GM23338 (cell line): Measurements from ENCODE around the gene MYH14. TPM values are rescaled to one million over a fixed set of nuclear protein-coding genes. Genes with fewer than 3 reads are reported as not detected.
"Not testable (repeated sequence)": the region's sequence is repeated elsewhere in the genome, so short reads cannot be mapped to it uniquely, and the experiment has no call there.

Experiments used
- ATAC-seq: fragments of 200-7000 bp; cut with Tn5 transposase; 3 replicates; pipeline ENCODE4 v1.9.1; 2020
- DNase-seq: peaks from one replicate; pipeline ENCODE4 v3.0.0-alpha.2; 2015; ENCODE audit warnings: low spot score
- H2AFZ ChIP-seq: fragments of 200-600 bp; sonication (generic); 2 replicates; pipeline ENCODE4 v1.8.0; 2016; ENCODE audit warnings: antibody characterized with exemption, mild to moderate bottlenecking, moderate library complexity
- H3F3A ChIP-seq: fragments of 200-600 bp; sonication (generic); replicated peaks from 2 replicates; pipeline ENCODE4 v1.8.0; 2017; ENCODE audit warnings: antibody characterized with exemption, mixed run types, low read depth
- H3K27ac ChIP-seq: fragments of 200-600 bp; sonication (generic); 2 replicates; pipeline ENCODE4 v1.6.1; 2016; ENCODE audit warnings: low read depth
- H3K27me3 ChIP-seq: fragments of 200-600 bp; sonication (generic); 2 replicates; pipeline ENCODE4 v1.8.0; 2016; ENCODE audit warnings: mild to moderate bottlenecking, mixed run types, moderate library complexity; ENCODE audit not compliant: insufficient read depth
- H3K36me3 ChIP-seq: fragments of 200-600 bp; sonication (generic); 2 replicates; pipeline ENCODE4 v1.8.0; 2016; ENCODE audit warnings: mild to moderate bottlenecking; ENCODE audit not compliant: insufficient read depth
- H3K4me1 ChIP-seq: fragments of 200-600 bp; sonication (generic); 2 replicates; pipeline ENCODE4 v1.8.0; 2016; ENCODE audit warnings: mild to moderate bottlenecking, moderate library complexity; ENCODE audit not compliant: insufficient read depth
- H3K4me2 ChIP-seq: fragments of 200-600 bp; sonication (generic); 2 replicates; pipeline ENCODE4 v1.7.1; 2017; ENCODE audit warnings: mixed run types
- H3K4me3 ChIP-seq: fragments of 200-600 bp; sonication (generic); 2 replicates; pipeline ENCODE4 v1.6.1; 2016; ENCODE audit warnings: mixed run types
- H3K79me2 ChIP-seq: fragments of 200-600 bp; sonication (generic); replicated peaks from 2 replicates; pipeline ENCODE4 v1.8.0; 2017; ENCODE audit warnings: mild to moderate bottlenecking; ENCODE audit not compliant: insufficient read depth
- H3K9me2 ChIP-seq: fragments of 200-600 bp; sonication (generic); 2 replicates; pipeline ENCODE4 v1.8.0; 2017; ENCODE audit not compliant: insufficient read depth
- H4K20me1 ChIP-seq: fragments of 200-600 bp; sonication (generic); replicated peaks from 2 replicates; pipeline ENCODE4 v1.8.0; 2017; ENCODE audit warnings: mild to moderate bottlenecking; ENCODE audit not compliant: insufficient read depth
- H3K27ac Mint-ChIP-seq: 2 replicates; pipeline ENCODE4 v1.8.0; 2020; ENCODE audit warnings: inconsistent platforms, mild to moderate bottlenecking, moderate library complexity, mixed read lengths
- H3K27me3 Mint-ChIP-seq: 3 replicates; pipeline ENCODE4 v1.8.0; 2022; ENCODE audit warnings: low read depth, mild to moderate bottlenecking, moderate library complexity, mixed read lengths, inconsistent platforms; ENCODE audit not compliant: insufficient read depth, poor library complexity
- H3K36me3 Mint-ChIP-seq: 3 replicates; pipeline ENCODE4 v1.8.0; 2021; ENCODE audit warnings: low read depth, mild to moderate bottlenecking, inconsistent platforms, moderate library complexity, mixed read lengths
- H3K4me1 Mint-ChIP-seq: 3 replicates; pipeline ENCODE4 v1.8.0; 2020; ENCODE audit warnings: mild to moderate bottlenecking, inconsistent platforms, mixed read lengths
- H3K4me3 Mint-ChIP-seq: 3 replicates; pipeline ENCODE4 v1.8.0; 2021; ENCODE audit warnings: moderate library complexity, mild to moderate bottlenecking, inconsistent platforms, mixed read lengths
- H3K9me3 Mint-ChIP-seq: 3 replicates; pipeline ENCODE4 v1.8.0; 2020; ENCODE audit warnings: moderate library complexity, mild to moderate bottlenecking, inconsistent platforms, mixed read lengths
- EZH2phosphoT487 ChIP-seq: fragments of 200-600 bp; sonication (generic); IDR thresholded peaks from one replicate; pipeline ENCODE4 v1.8.1; 2018; ENCODE audit warnings: antibody characterized with exemption; ENCODE audit not compliant: unreplicated experiment
- JUNB ChIP-seq: IDR thresholded peaks from one replicate; pipeline ENCODE4 v1.6.1; 2016; ENCODE audit warnings: antibody characterized with exemption; ENCODE audit not compliant: unreplicated experiment
- NANOG ChIP-seq: IDR thresholded peaks from 2 replicates; pipeline ENCODE4 v1.6.1; 2016; ENCODE audit warnings: antibody characterized with exemption, borderline replicate concordance
- POLR2AphosphoS5 ChIP-seq: IDR thresholded peaks from 2 replicates; pipeline ENCODE4 v1.6.1; 2016; ENCODE audit warnings: antibody characterized with exemption, low read depth
- STAT1 ChIP-seq: IDR thresholded peaks from one replicate; pipeline ENCODE4 v1.6.1; 2016; ENCODE audit warnings: antibody characterized with exemption; ENCODE audit not compliant: unreplicated experiment
- ZNF114 ChIP-seq: fragments of 250-450 bp; sonication (Bioruptor Pico); IDR thresholded peaks from 2 replicates; pipeline ENCODE4 v1.5.0; 2020; ENCODE audit warnings: mild to moderate bottlenecking, moderate library complexity
- polyA plus RNA-seq: library from polyadenylated mRNA; unstranded; fragments of >200 nt; fragmentation: Nextera tagmentation; extraction: Ambion mirVana; gene quantifications from 2 replicates; pipeline ENCODE4 v1.2.1, GENCODE V29; 2016
- total RNA-seq: library from RNA; depleted of rRNA; stranded (reverse); fragments of >200 nt; shearing (Covaris generic); gene quantifications from 2 replicates; pipeline ENCODE4 v1.2.3, GENCODE V29; 2014
- TF ChIP-seq, protein P1 (sequence below): IDR thresholded peaks from one replicate; pipeline ENCODE4 v1.6.1; 2018; ENCODE audit warnings: antibody characterized with exemption; ENCODE audit not compliant: unreplicated experiment

Gene MYH14
- total and polyA plus RNA-seq, 2 experiments from 2014 or later: 25.5 to 27.5 TPM

DNA sequence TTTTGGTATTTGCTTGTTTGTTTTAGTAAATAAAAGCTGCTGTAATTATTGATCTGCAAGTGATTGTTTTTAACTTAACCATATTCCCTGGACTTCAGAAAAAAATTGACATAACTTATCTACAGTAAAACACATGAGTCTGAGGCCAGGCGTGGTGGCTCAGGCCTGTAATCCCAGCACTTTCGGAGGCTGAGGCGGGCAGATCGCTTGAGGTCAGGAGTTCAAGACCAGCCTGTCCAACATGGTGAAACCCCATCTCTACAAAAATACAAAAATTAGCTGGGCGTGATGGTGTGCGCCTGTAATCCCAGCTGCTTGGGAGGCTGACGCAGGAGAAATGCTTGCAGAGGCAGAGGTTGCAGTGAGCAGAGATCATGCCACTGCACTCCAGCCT is 150.1 kb downstream of the MYH14 start:
- H3K27ac Mint-ChIP-seq, H3K27ac ChIP-seq, DNase-seq, H3F3A ChIP-seq, H2AFZ ChIP-seq, H3K4me3 Mint-ChIP-seq, H3K27me3 Mint-ChIP-seq, H3K4me1 Mint-ChIP-seq, H3K4me3 ChIP-seq, H3K4me2 ChIP-seq, H3K79me2 ChIP-seq, H4K20me1 ChIP-seq, H3K27me3 ChIP-seq, H3K36me3 ChIP-seq, H3K9me2 ChIP-seq, ATAC-seq, H3K4me1 ChIP-seq: not testable (repeated sequence)
- H3K36me3 Mint-ChIP-seq: peaks cover 33% of the 10 kb centered on the region
- H3K9me3 Mint-ChIP-seq: peaks cover 95% of the 10 kb centered on the region

DNA sequence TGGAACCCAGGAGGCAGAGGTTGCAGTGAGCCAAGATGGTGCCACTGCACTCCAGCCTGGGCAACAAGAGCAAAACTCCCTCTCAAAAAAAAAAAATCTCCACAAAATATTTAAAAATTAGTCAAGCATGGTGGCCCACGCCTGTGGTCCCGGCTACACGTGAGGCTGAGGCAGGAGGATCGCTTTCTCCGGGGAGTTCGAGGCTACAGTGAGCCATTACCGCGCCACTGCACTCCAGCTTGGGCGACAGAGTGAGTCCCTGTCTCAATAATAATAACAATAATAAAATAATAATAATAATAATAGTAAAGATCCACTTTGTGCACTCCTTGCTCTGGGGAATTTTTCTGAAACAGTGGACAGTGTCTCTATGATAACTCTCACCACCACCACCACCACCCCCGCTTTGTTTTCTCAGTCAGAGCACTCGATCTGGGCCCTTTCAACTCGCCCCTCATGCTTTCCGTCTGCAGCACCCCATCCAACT is 153.3 kb downstream of the MYH14 start:
- no peaks in the 10 kb centered on the region; the same call in 1 of the 2 replicates for H3K4me1 ChIP-seq
- H3K79me2 ChIP-seq: no peaks in the 10 kb centered on the region
- H3K9me2 ChIP-seq: 0 out of 2 replicates have a peak, but pooled peaks cover 3% of the 10 kb centered on the region
- H2AFZ ChIP-seq: no peak overlapping the region
- no peak overlapping the region for H3K4me3 ChIP-seq
- Mint-ChIP-seq H3K4me1 (no peaks in the 10 kb centered on the region), H3K27me3 (peaks cover 7% of the 10 kb centered on the region), H3K36me3 (peaks cover 38% of the 10 kb centered on the region), H3K27ac (no peak overlapping the region), H3K9me3 (peaks cover 95% of the 10 kb centered on the region), H3K4me3 (no peak overlapping the region)
- no peaks in the 10 kb centered on the region for H3K27me3 ChIP-seq
- H4K20me1 ChIP-seq: no peaks in the 10 kb centered on the region; the same call in 1 of the 2 replicates
- no peaks in the 10 kb centered on the region for H3K36me3 ChIP-seq
- TF ChIP-seq JUNB (no peak), ZNF114 (no peak), POLR2AphosphoS5 (no peak), EZH2phosphoT487 (no peak), NANOG (no peak), STAT1 (no peak)
- TF ChIP-seq, protein P1, sequence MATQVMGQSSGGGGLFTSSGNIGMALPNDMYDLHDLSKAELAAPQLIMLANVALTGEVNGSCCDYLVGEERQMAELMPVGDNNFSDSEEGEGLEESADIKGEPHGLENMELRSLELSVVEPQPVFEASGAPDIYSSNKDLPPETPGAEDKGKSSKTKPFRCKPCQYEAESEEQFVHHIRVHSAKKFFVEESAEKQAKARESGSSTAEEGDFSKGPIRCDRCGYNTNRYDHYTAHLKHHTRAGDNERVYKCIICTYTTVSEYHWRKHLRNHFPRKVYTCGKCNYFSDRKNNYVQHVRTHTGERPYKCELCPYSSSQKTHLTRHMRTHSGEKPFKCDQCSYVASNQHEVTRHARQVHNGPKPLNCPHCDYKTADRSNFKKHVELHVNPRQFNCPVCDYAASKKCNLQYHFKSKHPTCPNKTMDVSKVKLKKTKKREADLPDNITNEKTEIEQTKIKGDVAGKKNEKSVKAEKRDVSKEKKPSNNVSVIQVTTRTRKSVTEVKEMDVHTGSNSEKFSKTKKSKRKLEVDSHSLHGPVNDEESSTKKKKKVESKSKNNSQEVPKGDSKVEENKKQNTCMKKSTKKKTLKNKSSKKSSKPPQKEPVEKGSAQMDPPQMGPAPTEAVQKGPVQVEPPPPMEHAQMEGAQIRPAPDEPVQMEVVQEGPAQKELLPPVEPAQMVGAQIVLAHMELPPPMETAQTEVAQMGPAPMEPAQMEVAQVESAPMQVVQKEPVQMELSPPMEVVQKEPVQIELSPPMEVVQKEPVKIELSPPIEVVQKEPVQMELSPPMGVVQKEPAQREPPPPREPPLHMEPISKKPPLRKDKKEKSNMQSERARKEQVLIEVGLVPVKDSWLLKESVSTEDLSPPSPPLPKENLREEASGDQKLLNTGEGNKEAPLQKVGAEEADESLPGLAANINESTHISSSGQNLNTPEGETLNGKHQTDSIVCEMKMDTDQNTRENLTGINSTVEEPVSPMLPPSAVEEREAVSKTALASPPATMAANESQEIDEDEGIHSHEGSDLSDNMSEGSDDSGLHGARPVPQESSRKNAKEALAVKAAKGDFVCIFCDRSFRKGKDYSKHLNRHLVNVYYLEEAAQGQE: no peak
- H3K27ac ChIP-seq: no peak overlapping the region
- DNase-seq (no peak), ATAC-seq (no peak)
- no peaks in the 10 kb centered on the region for H3F3A ChIP-seq
- no peak overlapping the region for H3K4me2 ChIP-seq
